HEK293 (cell line): Measurements from ENCODE around the gene SLC47A2.

Source experiments
- SP2 ChIP-seq: fragments of 450-650 bp; formaldehyde crosslinking; IDR thresholded peaks from 2 replicates; pipeline ENCODE4 v1.5.1; 2016; ENCODE audit warnings: missing biosample characterization, missing genetic modification characterization
- ZNF561 ChIP-seq: fragments of 450-650 bp; IDR thresholded peaks from 2 replicates; pipeline ENCODE4 v1.5.1; 2018; ENCODE audit warnings: missing biosample characterization, missing genetic modification characterization, borderline replicate concordance
- TF ChIP-seq, protein P1 (sequence below): fragments of 450-650 bp; formaldehyde crosslinking; IDR thresholded peaks from 2 replicates; pipeline ENCODE4 v1.5.1; 2016; ENCODE audit warnings: missing biosample characterization, missing genetic modification characterization

- TF ChIP-seq, protein P1, sequence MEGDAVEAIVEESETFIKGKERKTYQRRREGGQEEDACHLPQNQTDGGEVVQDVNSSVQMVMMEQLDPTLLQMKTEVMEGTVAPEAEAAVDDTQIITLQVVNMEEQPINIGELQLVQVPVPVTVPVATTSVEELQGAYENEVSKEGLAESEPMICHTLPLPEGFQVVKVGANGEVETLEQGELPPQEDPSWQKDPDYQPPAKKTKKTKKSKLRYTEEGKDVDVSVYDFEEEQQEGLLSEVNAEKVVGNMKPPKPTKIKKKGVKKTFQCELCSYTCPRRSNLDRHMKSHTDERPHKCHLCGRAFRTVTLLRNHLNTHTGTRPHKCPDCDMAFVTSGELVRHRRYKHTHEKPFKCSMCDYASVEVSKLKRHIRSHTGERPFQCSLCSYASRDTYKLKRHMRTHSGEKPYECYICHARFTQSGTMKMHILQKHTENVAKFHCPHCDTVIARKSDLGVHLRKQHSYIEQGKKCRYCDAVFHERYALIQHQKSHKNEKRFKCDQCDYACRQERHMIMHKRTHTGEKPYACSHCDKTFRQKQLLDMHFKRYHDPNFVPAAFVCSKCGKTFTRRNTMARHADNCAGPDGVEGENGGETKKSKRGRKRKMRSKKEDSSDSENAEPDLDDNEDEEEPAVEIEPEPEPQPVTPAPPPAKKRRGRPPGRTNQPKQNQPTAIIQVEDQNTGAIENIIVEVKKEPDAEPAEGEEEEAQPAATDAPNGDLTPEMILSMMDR (tag by site-specific recombination): no peak
- no peak for TF ChIP-seq ZNF561 (tag by site-specific recombination)
- TF ChIP-seq SP2: no peak
These were observed 8.4 kb upstream of the SLC47A2 start for GRCh38 chr17:19724501-19725420.
